Thoracic aorta (tissue), 2 donors: Measurements from ENCODE around the gene NLRC4. TPM values are rescaled to one million over a fixed set of nuclear protein-coding genes. Genes with fewer than 3 reads are reported as not detected.
"Not testable (repeated sequence)": the region's sequence is repeated elsewhere in the genome, so short reads cannot be mapped to it uniquely, and the experiment has no call there.

Experiments
- ATAC-seq: fragments of 150-250 bp; one replicate; pipeline ENCODE4 v1.8.0; 2017; ENCODE audit warnings: low read depth; ENCODE audit not compliant: insufficient number of reproducible peaks, low FRiP score
- DNase-seq: peaks from one replicate; pipeline ENCODE4 v3.0.0-alpha.2; 2020; ENCODE audit warnings: low spot score
- H3K27ac ChIP-seq, 2 donors: fragments of 200-600 bp; sonication (generic); 1 replicate in 1 of 2; 2 replicates in 1 of 2; pipeline ENCODE4 v1.5.1; 2016; ENCODE audit warnings: mild to moderate bottlenecking in 2 of 2, moderate library complexity in 2 of 2
- H3K27me3 ChIP-seq: fragments of 200-600 bp; sonication (generic); replicated peaks from 2 replicates; pipeline ENCODE4 v1.6.0; 2016; ENCODE audit warnings: mild to moderate bottlenecking; ENCODE audit not compliant: insufficient read depth
- H3K36me3 ChIP-seq: fragments of 200-600 bp; sonication (generic); one replicate; pipeline ENCODE4 v1.5.1; 2016
- H3K4me1 ChIP-seq, 2 donors: fragments of 200-600 bp; sonication (generic); 1 replicate in 1 of 2; 2 replicates in 1 of 2; pipeline versions ENCODE4 v1.5.1 to v1.6.0; 2016; ENCODE audit warnings: low read depth in 2 of 2, mild to moderate bottlenecking in 1 of 2; ENCODE audit not compliant: control insufficient read depth in 1 of 2
- H3K4me3 ChIP-seq: fragments of 200-600 bp; sonication (generic); 2 replicates; pipeline ENCODE4 v1.5.1; 2016; ENCODE audit warnings: mild to moderate bottlenecking
- H3K9me3 ChIP-seq: fragments of 200-600 bp; sonication (generic); 2 replicates; pipeline ENCODE4 v1.5.1; 2016
- total RNA-seq, 2 donors: library from RNA; depleted of rRNA; stranded (reverse); fragments of >200 nt; gene quantifications; one replicate each; pipeline versions ENCODE4 v1.1.0 to v1.2.3, GENCODE V29; 2016
- TF ChIP-seq, protein P1 (sequence below): fragments of 200-600 bp; sonication (generic); IDR thresholded peaks from one replicate; pipeline ENCODE4 v1.5.1; 2019; ENCODE audit warnings: antibody characterized with exemption

The NLRC4 gene
- total RNA-seq, 2 donors from 2014 or later: 0.81 to 2.2 TPM

DNA sequence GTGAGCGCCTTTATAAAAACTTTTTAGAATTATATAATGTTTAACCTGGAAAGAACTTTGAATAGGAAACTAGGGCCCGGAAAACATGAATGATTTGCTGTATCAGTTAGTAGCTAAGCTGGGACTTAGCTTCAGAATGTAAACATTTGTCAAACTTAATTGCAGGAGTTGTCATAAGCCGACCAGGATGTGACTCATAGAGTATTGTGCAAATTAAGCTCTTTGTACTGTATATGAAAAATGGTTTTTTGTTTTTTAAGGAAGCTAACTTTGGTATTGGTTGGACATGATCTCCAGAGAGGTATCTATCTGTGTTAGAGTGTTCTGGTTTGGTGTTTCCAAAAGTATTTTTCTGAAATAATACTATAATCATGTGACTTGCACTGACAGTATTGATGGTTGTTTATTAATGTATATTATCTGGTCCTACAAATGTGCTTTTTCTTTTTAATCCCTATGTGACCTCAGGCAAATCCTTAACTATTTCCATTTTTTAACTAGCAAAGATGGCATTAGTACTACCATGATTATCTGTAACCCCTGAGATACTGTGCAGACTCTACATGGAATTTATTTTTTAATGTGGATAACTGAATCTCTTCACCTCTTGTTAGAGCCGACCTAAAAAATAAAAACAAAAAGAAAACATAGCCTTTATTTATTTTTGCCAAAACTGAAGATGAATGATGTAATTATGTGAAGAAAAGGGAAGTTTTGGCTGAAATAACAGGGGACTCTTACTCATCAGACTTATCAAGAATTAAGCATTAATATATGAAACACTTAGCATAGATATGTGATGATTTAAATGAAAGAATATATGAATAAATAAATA lies 24.7 kb upstream of the NLRC4 start:
- Histone ChIP-seq H3K36me3 (no peaks in the 10 kb centered on the region), H3K9me3 (no peaks in the 10 kb centered on the region), H3K27ac (peak overlapping the region in 1 of 2 donors; percentile 9), H3K4me3 (peak overlapping the region; percentile 3), H3K27me3 (no peaks in the 10 kb centered on the region), H3K4me1 (peaks cover 8 to 19% of the 10 kb centered on the region in 2 donors)
- TF ChIP-seq, protein P1, sequence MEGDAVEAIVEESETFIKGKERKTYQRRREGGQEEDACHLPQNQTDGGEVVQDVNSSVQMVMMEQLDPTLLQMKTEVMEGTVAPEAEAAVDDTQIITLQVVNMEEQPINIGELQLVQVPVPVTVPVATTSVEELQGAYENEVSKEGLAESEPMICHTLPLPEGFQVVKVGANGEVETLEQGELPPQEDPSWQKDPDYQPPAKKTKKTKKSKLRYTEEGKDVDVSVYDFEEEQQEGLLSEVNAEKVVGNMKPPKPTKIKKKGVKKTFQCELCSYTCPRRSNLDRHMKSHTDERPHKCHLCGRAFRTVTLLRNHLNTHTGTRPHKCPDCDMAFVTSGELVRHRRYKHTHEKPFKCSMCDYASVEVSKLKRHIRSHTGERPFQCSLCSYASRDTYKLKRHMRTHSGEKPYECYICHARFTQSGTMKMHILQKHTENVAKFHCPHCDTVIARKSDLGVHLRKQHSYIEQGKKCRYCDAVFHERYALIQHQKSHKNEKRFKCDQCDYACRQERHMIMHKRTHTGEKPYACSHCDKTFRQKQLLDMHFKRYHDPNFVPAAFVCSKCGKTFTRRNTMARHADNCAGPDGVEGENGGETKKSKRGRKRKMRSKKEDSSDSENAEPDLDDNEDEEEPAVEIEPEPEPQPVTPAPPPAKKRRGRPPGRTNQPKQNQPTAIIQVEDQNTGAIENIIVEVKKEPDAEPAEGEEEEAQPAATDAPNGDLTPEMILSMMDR: no peak
- ATAC-seq: no peak
- DNase-seq: no peak

DNA sequence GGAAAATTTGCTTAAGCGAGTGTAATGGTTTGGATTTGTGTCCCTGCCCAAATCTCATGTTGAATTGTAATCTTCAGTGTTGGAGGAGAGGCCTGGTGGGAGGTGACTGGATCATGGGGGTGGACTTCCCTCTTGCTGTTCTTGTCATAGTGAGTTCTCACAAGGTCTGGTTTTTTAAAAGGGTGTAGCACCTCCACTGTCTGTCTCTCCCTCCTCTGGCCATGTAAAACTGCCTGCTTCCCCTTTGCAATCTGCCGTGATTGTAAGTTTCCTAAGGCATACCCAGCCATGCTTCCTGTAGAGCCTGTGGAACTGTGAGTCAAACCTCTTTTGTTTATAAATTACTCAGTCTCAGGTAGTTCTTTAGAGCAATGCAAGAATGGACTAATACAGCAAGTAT lies 19.6 kb upstream of the NLRC4 start:
- TF ChIP-seq, protein P1: no peak
- Histone ChIP-seq H3K4me1 (peaks cover 9 to 24% of the 10 kb centered on the region in 2 donors), H3K27me3 (no peaks in the 10 kb centered on the region), H3K36me3 (no peaks in the 10 kb centered on the region), H3K27ac (no peak overlapping the region), H3K9me3 (no peaks in the 10 kb centered on the region), H3K4me3 (no peak overlapping the region)
- ATAC-seq: no peak
- DNase-seq: no peak

DNA sequence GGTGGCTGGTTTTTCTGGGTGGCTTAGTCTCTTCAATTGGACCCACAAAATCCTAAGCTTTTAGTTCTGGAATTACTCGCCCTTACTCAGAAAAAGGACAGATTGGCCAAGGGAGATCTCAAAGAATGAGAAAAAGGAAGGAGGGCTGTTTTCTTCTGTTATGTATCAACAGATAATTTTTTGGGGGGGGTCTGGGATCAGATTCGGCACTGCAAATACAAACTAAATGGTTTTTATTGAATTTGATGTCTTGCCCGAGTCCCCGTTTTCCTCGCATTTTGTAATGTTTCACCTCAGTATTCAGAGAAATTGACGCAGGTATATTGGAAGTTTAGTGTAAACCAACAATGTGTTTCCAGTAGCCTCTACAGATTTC lies 13.8 kb upstream of the NLRC4 start:
- Histone ChIP-seq H3K4me1 (peaks cover 5 to 20% of the 10 kb centered on the region in 2 donors), H3K27me3 (no peaks in the 10 kb centered on the region), H3K4me3 (peak overlapping the region; percentile 94), H3K36me3 (no peaks in the 10 kb centered on the region), H3K9me3 (no peaks in the 10 kb centered on the region), H3K27ac (peak overlapping the region; percentile 74 to 81)
- TF ChIP-seq, protein P1: no peak
- DNase-seq (no peak), ATAC-seq (no peak)

DNA sequence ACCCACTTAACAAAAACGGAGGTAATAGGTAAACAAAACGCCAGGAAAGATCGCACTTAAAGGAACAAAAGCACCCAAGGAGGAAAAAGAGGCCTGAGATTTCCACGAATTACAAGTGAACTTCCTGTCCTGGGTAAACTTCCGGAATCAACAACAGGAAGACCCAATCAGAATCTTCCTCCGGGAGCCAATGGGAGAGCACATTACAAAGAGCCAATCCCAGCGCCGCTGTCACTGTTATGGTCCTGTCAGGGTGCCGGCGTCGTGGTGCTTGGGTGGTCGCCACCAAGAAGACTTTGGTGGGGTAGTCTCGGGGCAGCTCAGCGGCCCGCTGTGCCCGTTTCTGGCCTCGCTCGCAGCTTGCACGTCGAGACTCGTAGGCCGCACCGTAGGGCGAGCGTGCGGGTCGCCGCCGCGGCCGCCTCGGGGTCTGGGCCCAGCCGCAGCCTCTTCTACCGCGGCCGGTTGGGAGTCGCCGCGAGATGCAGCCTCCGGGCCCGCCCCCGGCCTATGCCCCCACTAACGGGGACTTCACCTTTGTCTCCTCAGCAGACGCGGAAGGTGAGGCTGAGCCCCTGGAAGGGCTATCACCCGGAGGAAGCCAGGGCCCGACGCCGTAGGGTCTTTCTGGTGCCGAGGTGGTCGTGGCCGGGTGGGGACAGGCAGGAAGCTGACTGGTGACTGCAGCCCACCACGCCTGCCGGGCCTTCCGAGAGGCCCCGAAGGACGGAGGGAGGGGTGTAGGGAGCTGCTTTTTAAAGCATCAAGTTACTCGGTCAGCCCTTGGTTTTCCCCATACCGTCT lies 13.2 kb upstream of the NLRC4 start, which contains the start of gene YIPF4:
TSS of gene YIPF4 (plus strand) at position 231 of the 804 bp plus-strand sequence. CDS start at position 483, 252 bp downstream.
- H3K27me3 ChIP-seq: no peaks in the 10 kb centered on the region
- DNase-seq (peak; percentile 63), ATAC-seq (peak; percentile 100)
- no peaks in the 10 kb centered on the region for H3K36me3 ChIP-seq
- H3K4me1 ChIP-seq: peaks cover 5 to 20% of the 10 kb centered on the region in 2 donors
- no peaks in the 10 kb centered on the region for H3K9me3 ChIP-seq
- peak within 1 kb of the TSS; percentile 94 for H3K4me3 ChIP-seq
- peak within 1 kb of the TSS; percentile 74 to 81 for H3K27ac ChIP-seq
- TF ChIP-seq, protein P1: no peak

DNA sequence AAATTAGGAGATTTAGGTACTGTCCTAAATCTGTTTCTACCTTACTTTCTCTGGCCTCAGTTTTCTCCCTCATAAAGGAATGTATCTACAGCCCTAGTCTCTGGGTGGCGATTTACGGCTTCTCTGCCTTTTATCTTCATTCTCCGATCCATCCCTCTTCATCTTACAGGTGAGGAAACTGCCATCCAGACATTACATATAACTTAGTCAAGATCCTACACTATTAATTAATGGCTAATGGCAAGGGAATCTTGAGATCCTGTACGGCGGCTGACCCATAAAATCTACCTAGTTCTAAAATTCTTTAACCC lies 12.6 kb upstream of the NLRC4 start:
- peak overlapping the region; percentile 94 for H3K4me3 ChIP-seq
- DNase-seq (no peak), ATAC-seq (no peak)
- no peaks in the 10 kb centered on the region for H3K27me3 ChIP-seq
- peak overlapping the region; percentile 74 to 81 for H3K27ac ChIP-seq
- peaks cover 5 to 20% of the 10 kb centered on the region in 2 donors for H3K4me1 ChIP-seq
- H3K36me3 ChIP-seq: no peaks in the 10 kb centered on the region
- TF ChIP-seq, protein P1: no peak
- H3K9me3 ChIP-seq: no peaks in the 10 kb centered on the region

DNA sequence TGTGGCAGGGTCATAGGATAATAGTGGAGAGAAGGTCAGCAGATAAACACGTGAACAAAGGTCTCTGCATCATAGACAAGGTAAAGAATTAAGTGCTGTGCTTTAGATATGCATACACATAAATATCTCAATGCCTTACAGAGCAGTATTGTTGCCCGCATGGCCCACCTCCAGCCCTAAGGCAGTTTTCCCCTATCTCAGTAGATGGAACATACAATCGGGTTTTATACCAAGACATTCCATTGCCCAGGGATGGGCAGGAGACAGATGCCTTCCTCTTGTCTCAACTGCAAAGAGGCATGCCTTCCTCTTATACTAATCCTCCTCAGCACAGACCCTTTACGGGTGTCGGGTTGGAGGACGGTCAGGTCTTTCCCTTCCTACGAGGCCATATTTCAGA lies 11.1 kb upstream of the NLRC4 start:
- DNase-seq, H3K27ac ChIP-seq, H3K27me3 ChIP-seq, H3K4me3 ChIP-seq, ATAC-seq, H3K9me3 ChIP-seq, H3K36me3 ChIP-seq: not testable (repeated sequence)
- peaks cover 5 to 20% of the 10 kb centered on the region in 2 donors for H3K4me1 ChIP-seq
